Cardiac muscle cell (in vitro differentiated cells and primary cell): Measurements from ENCODE around the gene ERC2. TPM values are rescaled to one million over a fixed set of nuclear protein-coding genes. Genes with fewer than 3 reads are reported as not detected.

Source experiments
- DNase-seq, 2 donors: peaks; one replicate each; pipeline versions ENCODE4 v3.0.0 to v3.0.0-alpha.2; 2010 to 2017; ENCODE audit warnings: low read depth in 1 of 2, low spot score in 1 of 2
- H3K27ac ChIP-seq: fragments of 200-600 bp; sonication (generic); 2 replicates; pipeline ENCODE4 v1.5.1; 2016
- H3K27me3 ChIP-seq: fragments of 200-600 bp; sonication (generic); 2 replicates; pipeline ENCODE4 v1.6.0; 2016; ENCODE audit warnings: control low read depth
- H3K36me3 ChIP-seq: fragments of 200-600 bp; sonication (generic); 2 replicates; pipeline ENCODE4 v1.5.1; 2016; ENCODE audit warnings: control low read depth
- H3K4me1 ChIP-seq: fragments of 200-600 bp; sonication (generic); 2 replicates; pipeline ENCODE4 v1.8.1; 2017; ENCODE audit warnings: low read depth, mild to moderate bottlenecking, mixed run types
- H3K4me3 ChIP-seq: fragments of 200-600 bp; sonication (generic); 2 replicates; pipeline ENCODE4 v1.5.1; 2016; ENCODE audit warnings: mild to moderate bottlenecking
- H3K9me3 ChIP-seq: fragments of 200-600 bp; sonication (generic); 2 replicates; pipeline ENCODE4 v1.5.1; 2017; ENCODE audit warnings: low read depth, mild to moderate bottlenecking, control low read depth
- CTCF ChIP-seq: IDR thresholded peaks from 2 replicates; pipeline ENCODE4 v1.5.1; 2012; ENCODE audit warnings: low read depth, mild to moderate bottlenecking, low read length
- polyA plus RNA-seq: library from polyadenylated mRNA; unstranded; fragments of >200 nt; fragmentation: Nextera tagmentation; extraction: Ambion mirVana; gene quantifications from 2 replicates; pipeline ENCODE4 v1.2.1, GENCODE V29; 2016
- total RNA-seq: library from RNA; depleted of rRNA; stranded (reverse); fragments of >200 nt; gene quantifications from 2 replicates; pipeline ENCODE4 v1.2.3, GENCODE V29; 2016

Gene ERC2
- total and polyA plus RNA-seq, 2 experiments from 2014 or later, result 18.1 to 29.0 TPM

- H3K4me3 ChIP-seq, result no peak overlapping the region
- no peak overlapping the region for H3K27ac ChIP-seq
- no peaks in the 10 kb centered on the region for H3K4me1 ChIP-seq
- no peaks in the 10 kb centered on the region for H3K27me3 ChIP-seq
- H3K9me3 ChIP-seq, result no peaks in the 10 kb centered on the region
- DNase-seq, result no peak
- no peaks in the 10 kb centered on the region for H3K36me3 ChIP-seq
- no peak for TF ChIP-seq CTCF
Measured at GRCh38 chr3:55951388-55951787, 516.9 kb downstream of the ERC2 start.

- Histone ChIP-seq H3K9me3 (no peaks in the 10 kb centered on the region), H3K4me1 (no peaks in the 10 kb centered on the region), H3K27me3 (no peaks in the 10 kb centered on the region), H3K36me3 (no peaks in the 10 kb centered on the region), H3K4me3 (no peak overlapping the region), H3K27ac (no peak overlapping the region)
- no peak for TF ChIP-seq CTCF
- no peak for DNase-seq
Measured at GRCh38 chr3:55947406-55947805, 520.9 kb downstream of the ERC2 start.

- Histone ChIP-seq H3K9me3 (no peaks in the 10 kb centered on the region), H3K4me1 (no peaks in the 10 kb centered on the region), H3K36me3 (no peaks in the 10 kb centered on the region), H3K4me3 (no peak overlapping the region), H3K27me3 (no peaks in the 10 kb centered on the region), H3K27ac (no peak overlapping the region)
- no peak for DNase-seq
- TF ChIP-seq CTCF, result no peak
Measured at GRCh38 chr3:55946574-55947160, 521.6 kb downstream of the ERC2 start.

GRCh38 chr3:55942868-55943267, 525.4 kb downstream of the ERC2 start:
- no peak overlapping the region for H3K27ac ChIP-seq
- no peaks in the 10 kb centered on the region for H3K36me3 ChIP-seq
- no peaks in the 10 kb centered on the region for H3K4me1 ChIP-seq
- no peak for TF ChIP-seq CTCF
- H3K9me3 ChIP-seq, result no peaks in the 10 kb centered on the region
- no peaks in the 10 kb centered on the region for H3K27me3 ChIP-seq
- no peak for DNase-seq
- H3K4me3 ChIP-seq, result no peak overlapping the region

- peaks cover 5% of the 10 kb centered on the region for H3K4me1 ChIP-seq
- DNase-seq, result no peak
- no peak for TF ChIP-seq CTCF
- H3K36me3 ChIP-seq, result no peaks in the 10 kb centered on the region
- H3K4me3 ChIP-seq, result no peak overlapping the region
- H3K9me3 ChIP-seq, result no peaks in the 10 kb centered on the region
- H3K27me3 ChIP-seq, result no peaks in the 10 kb centered on the region
- H3K27ac ChIP-seq, result no peak overlapping the region
Measured at GRCh38 chr3:55939287-55939686, 529.0 kb downstream of the ERC2 start.
